ENCODE results near the gene UGT1A10.

GRCh38 chr2:233792720-233793119 lies 156.5 kb downstream of the UGT1A10 start:
- TF ChIP-seq, protein P1, sequence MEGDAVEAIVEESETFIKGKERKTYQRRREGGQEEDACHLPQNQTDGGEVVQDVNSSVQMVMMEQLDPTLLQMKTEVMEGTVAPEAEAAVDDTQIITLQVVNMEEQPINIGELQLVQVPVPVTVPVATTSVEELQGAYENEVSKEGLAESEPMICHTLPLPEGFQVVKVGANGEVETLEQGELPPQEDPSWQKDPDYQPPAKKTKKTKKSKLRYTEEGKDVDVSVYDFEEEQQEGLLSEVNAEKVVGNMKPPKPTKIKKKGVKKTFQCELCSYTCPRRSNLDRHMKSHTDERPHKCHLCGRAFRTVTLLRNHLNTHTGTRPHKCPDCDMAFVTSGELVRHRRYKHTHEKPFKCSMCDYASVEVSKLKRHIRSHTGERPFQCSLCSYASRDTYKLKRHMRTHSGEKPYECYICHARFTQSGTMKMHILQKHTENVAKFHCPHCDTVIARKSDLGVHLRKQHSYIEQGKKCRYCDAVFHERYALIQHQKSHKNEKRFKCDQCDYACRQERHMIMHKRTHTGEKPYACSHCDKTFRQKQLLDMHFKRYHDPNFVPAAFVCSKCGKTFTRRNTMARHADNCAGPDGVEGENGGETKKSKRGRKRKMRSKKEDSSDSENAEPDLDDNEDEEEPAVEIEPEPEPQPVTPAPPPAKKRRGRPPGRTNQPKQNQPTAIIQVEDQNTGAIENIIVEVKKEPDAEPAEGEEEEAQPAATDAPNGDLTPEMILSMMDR (conservative IDR thresholded peaks at IDR 0.05; ENCODE audit: low read depth, low read length): no peak
- no peak for TF ChIP-seq EZH2 (IDR thresholded peaks at IDR 0.05; ENCODE audit: borderline replicate concordance, low read depth, low read length, poor library complexity, severe bottlenecking)
